Suppressor macrophage treated with lipopolysaccharide for 1 hour (primary cell): ENCODE data around the gene EIF1.
"Not testable (repeated sequence)": the region's sequence is repeated elsewhere in the genome, so short reads cannot be mapped to it uniquely, and the experiment has no call there.

ENCODE experiments used
- DNase-seq, 3 donors: peaks; one replicate each; pipeline ENCODE4 v3.0.0-alpha.2; 2020 to 2022

The EIF1 gene

GRCh38 chr17:41656249-41657023 lies 32.2 kb upstream of the EIF1 start:
- no peak for DNase-seq

- peak in 2 of 3 donors; percentile 32 to 55 for DNase-seq
Measured at GRCh38 chr17:41657176-41657754, 31.4 kb upstream of the EIF1 start.

DNA sequence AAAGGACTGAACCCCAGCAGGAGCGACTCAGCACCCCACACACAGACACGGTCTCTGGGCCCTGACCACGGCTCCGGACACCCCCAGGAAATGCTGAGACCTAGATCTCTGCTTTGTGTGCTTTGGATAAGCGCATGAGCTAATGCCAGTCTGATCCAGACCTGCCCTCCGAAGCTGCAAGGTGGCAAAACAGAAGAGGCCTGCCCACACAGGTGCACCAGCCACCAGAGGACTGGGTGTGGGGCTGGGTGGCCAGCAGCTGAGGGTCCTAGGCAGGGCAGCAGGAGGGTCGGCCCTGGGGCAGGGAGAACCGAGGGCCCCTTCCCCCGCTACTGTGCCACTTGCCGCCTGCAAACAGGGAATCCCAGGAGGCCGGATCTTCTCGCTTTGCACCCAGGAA lies 30.7 kb upstream of the EIF1 start:
- no peak for DNase-seq

GRCh38 chr17:41658846-41659245 lies 29.8 kb upstream of the EIF1 start:
- DNase-seq = no peak

- no peak for DNase-seq
Measured at GRCh38 chr17:41659427-41660212, 29.1 kb upstream of the EIF1 start.

- DNase-seq = no peak
Measured at GRCh38 chr17:41660221-41660711, 28.4 kb upstream of the EIF1 start.

DNA sequence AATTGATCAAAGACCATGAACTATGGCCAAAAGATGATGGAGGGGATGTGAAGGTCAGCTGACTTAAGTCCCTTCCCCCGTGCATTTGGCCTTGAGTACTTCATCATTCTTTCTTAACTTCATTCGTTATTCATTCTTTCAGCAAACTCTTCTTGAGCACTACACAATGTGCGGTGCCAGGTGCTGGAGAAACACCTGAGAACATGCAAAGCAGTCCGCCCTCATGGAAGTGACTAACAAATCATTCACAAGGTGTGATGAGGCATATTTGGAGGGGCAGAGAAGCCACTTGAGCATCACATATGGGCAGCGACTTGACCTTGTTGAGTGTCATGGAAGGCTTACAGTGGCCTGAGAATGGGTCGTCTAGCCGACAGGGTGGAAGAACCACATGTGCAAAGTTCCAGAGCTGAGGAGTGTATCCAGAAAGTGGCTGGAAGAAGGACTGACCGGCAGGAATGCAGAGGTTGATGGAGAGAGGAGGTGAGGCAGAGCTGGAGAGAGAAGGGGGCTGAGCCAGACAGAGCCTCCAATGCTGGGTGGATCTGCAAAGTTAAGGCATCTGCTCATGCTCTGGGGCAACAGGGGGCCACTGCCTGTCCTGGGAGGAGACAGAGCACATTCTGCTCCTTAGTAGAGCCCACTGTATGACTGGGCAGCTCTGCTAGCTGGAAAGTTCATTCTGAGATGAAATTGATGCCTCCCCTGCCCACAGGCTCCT lies 25.1 kb upstream of the EIF1 start:
- no peak for DNase-seq

DNA sequence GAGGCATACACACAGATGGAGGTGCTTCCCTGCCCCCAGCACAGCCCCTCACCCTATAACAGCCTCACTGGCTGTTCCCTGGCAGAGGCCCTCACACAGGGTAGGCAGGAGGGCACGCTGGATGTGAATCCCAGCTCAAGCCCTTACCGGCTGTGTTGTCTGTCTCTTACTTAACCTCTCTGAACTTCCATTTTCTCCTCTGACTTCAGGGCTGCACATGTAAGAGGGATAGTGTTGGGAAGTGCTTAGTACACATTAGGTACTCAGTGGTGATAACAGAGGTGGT lies 24.6 kb upstream of the EIF1 start:
- DNase-seq = no peak

DNA sequence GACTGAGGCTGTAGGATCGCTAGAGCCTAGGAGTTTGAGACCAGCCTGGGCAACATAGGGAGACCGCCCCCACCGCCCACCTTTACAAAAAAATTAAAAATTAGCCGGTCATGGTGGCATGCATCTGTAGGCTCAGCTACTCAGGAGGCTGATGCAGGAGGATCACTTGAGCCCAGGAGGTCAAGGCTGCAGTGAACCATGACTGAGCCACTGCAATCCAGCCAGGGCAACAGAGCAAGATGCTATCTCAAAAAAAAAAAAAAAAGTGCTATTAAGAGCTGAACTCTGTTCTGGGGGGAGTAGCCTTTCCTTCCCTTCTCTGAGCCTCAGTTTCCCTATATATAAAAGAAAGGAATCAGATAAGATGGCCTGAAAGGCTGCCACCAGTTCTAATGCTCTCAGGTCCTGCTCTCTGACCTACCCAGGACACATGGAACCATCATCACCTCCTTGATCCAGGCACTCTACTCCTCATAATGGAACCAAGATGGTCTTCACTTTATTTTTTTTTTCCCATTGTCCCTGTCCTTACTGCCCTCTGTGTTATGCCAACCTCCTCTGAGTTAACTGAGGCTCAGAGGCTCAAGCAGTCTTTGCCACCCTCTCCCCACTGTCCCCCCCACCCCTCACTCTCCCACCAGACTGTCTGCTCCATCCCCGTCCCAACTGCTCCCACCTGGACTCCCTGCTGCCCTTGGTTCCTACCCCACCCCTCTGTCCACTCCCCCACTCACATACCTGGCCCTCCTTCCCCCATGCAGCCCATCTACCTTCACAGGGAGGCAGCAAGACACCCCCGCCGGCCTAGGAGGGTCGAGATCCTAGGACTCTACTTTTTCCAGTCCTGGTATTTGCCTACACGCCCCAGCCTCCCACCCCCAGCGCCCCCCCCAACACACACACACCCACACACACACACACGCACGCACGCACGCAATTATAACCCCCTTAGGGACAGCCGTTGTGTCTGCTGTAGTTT lies 23.8 kb upstream of the EIF1 start:
- DNase-seq = no peak

- peak; percentile 77 to 95 (median 90) for DNase-seq
Measured at GRCh38 chr17:41665566-41666236, 23.0 kb upstream of the EIF1 start.

DNA sequence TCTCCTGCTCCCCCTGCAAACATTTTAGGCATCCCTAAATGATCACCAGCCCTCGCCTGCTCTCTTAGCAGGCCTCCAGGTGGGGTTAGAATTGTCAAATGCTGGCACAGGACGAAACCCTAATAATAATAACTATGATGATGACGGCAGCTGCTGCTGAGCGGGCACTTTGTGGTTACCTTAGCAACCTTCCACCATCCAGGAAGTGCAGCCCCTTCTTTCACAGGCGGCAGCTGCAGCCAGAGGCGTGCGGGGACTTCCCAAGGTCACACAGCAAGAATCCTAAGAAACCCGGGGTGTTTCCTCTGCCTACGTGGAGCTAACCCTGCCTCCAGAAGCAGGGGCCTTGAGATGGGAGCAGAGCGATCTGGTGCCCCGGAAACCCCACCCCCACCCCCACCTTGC lies 22.4 kb upstream of the EIF1 start:
- peak; percentile 80 to 89 (median 89) for DNase-seq

DNA sequence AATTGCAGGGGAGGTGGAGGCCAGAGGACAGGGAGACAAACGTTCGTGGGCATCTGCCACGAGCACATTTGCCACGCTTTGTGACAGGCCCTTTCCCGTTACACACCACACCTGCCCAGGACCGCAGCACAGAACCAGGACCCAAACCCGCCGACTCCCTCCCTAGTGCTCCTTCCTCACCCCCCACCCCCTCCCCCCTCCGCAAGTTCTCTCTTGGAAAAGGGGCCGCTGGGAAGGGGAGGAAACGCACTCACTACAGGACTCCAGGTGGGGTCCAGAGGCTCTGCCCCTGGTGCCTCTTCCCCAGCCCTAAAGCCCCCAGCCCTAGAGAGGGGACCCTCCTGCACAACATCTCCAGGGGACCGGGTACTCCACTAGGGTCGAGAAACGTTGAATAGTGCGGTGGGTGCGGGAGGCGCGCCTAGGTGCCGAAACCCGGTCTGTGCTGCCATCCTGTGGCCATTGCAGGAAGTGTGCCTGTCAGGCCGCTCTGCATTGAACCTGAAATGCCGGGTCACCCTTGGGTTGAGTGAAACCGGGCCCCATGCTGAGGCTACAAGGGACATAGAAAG lies 21.9 kb upstream of the EIF1 start:
- peak; percentile 70 to 85 (median 80) for DNase-seq

GRCh38 chr17:41667280-41668041 lies 21.2 kb upstream of the EIF1 start:
- peak; percentile 52 to 79 (median 66) for DNase-seq

- DNase-seq = peak in 1 of 3 donors; percentile 47
Measured at GRCh38 chr17:41672153-41672552, 16.5 kb upstream of the EIF1 start.

DNA sequence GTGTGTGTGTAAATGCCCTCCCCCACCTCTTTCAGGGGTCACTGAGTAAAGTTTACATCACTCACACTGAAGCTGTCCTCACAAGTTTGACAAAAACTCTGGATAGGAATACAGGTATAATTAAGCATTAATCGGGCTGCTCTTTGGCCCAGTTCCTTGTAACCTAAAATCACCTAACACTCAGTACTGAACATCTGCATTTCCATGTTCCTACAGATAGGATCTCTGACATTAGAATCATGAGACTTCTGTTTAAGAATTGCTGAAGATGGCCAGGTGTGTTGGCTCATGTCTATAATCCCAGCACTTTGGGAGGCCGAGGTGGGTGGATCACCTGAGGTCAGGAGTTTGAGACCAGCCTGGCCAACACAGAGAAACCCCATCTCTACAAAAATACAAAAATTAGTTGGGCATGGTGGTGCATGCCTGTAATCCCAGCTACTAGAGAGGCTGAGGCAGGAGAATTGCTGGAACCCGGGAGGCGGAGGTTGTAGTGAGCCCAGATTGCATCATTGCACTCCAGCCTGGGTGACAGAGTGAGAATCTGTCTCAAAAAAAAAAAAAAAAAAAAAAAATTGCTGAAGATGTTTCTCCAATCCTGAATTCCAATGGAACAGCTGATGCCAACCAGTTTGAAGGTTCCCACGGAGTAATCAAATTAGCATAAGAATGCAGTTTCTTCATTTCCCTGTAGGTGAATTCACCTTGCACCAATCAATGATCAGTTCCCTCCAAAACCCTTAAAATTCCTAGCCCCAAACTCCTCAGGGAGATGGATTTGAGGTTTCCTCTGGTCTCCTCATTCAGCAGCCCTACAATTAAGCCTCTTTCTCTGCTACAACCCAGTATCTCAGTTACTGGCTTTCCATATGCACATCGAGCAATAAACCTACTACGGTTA lies 13.3 kb upstream of the EIF1 start:
- DNase-seq = not testable (repeated sequence)

DNA sequence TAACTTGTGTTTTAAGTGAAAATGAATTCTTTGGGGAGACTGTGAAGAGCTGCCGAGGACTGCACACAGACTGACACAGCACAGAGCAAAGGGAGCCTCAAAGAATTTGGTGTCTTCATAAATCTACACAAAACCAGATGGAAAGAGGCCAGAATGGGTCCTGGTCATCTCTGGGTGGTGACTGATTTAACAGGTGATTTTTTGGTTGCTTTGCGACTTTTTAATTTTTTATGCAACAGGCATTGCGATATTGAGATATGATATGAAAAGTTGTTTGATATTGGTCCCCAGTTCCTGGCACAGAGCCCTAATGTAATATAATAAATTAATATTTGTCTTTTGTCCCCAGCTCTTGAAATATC lies 12.6 kb upstream of the EIF1 start:
- DNase-seq = no peak

- peak in 1 of 3 donors; percentile 41 for DNase-seq
Measured at GRCh38 chr17:41678411-41678906, 10.2 kb upstream of the EIF1 start.

DNA sequence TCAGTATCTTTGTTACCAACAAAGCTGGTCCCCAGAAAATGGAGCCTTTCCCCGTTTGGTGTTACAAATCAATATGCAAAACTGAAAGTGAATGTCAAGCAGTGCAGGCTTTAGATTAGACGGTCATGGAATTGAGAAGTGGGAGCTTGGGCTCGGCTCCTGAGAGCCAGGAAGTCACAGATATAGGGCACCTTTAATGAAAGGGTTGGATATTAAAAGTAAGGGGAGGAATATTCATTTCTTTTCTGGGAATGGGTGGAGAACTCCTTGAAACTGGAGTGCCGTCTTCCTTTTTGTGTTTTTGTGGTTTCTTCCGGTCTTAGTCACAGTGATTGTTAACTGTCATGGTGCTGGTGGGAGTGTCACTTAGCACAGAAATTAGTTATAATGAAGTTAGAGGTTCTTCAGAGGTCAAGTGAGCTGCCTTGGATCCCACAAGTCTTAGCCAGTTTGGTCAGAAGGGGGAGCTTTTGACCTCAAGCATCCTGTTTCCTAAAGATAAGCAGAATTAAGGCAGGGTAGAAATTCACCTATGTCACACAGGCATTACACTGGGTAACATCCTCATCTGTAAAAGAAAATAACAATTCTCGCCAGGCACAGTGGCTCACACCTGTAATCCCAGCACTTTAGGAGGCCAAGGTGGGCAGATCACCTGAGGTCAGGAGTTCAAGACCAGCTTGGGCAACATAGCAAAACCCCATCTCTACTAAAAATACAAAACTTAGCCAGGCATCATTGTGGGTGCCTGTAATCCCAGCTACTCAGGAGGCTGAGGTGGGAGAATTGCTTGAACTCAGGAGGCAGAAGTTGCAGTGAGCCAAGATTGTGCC lies 9.6 kb upstream of the EIF1 start:
- DNase-seq = peak; percentile 73 to 88 (median 80)
